KOPT-K1 (cell line): Measurements from ENCODE around the gene USP24.

Source experiments
- H3K27ac ChIP-seq: fragments of 200-600 bp; sonication (generic); 2 replicates; pipeline ENCODE4 v1.5.1; 2016; ENCODE audit warnings: antibody characterized with exemption, mild to moderate bottlenecking, low read depth, low read length; ENCODE audit not compliant: poor library complexity, severe bottlenecking
- H3K36me3 ChIP-seq: fragments of 200-600 bp; sonication (generic); 2 replicates; pipeline ENCODE4 v1.5.1; 2017; ENCODE audit warnings: antibody characterized with exemption, mild to moderate bottlenecking, low read length, moderate library complexity; ENCODE audit not compliant: insufficient read depth
- H3K9me3 ChIP-seq: fragments of 200-600 bp; sonication (generic); 2 replicates; pipeline ENCODE4 v1.5.1; 2017; ENCODE audit warnings: antibody characterized with exemption, low read length, mild to moderate bottlenecking; ENCODE audit not compliant: insufficient read depth, poor library complexity, severe bottlenecking

USP24 gene

DNA sequence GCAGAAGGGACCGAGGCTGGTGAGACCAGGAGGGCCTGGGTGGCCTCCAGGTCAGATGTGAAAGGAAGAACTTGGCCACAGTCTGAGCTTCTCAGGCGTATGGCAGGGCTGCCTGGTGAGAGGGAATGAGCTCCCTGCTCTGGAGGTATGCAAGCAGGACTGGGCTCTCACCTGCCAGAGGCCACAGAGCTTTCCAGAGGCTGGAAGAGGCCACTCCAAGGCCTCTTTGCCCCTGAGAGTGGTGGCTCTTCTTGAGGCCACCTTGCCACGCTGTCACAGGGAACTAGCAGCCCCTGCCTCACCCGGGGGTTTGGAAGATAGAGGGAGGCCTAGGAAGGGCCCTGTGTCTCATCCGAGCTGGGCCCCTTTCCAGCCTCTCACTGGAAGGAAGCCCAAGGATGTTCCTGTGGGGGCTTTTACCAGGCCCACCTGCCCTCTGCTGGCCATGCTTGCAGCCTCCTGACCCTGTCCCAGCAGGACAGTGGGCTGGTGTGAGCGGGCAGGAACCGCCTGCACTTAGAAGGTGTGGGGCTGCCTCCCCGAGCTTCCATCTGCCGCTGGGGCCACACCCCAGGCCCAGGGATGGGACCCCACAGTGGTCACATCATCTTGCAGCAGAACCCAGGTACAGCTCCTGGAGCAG lies 165.8 kb downstream of the USP24 start:
- Histone ChIP-seq H3K27ac (no peak overlapping the region), H3K9me3 (no peaks in the 10 kb centered on the region), H3K36me3 (no peaks in the 10 kb centered on the region)

DNA sequence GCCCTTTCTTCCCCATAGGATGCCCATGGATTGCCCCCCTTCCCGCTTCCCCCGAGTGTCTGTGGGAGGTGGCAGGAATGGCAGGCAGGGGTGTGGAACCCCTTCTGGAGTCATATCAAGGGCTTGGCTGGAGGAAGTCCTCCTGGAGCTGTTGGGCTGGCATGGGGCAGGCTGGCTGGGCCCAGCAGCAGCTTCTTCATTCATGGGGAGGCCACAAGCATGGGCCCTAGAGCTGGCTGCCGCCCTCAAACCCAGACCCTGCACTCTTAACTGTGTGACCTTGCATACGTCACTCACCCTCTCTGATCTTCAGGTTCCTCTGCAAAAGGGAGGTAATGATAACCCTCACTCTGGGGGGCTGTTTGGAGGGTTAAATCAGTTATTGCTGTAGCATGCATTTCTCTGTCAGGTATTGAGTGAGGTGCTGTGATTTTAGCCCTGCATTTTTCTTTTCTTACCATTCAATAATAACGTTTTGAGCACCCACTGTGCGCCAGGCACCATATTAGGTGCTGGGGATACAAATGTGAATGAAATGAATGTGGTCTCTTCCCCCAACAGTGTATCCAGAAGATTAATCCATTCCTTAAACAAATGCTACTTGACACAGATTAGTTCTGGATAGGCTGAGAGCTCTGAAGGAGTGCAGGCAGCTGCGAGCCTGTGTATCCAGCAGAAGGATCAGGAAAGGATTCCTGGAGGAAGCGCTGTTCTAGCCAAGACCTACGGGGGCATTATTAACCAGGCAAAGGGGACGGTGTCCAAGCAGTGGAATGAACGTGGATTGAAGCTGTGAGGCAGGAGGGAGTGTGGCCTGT lies 166.5 kb downstream of the USP24 start:
- H3K27ac ChIP-seq, result no peak overlapping the region
- no peaks in the 10 kb centered on the region for H3K9me3 ChIP-seq
- H3K36me3 ChIP-seq, result no peaks in the 10 kb centered on the region

DNA sequence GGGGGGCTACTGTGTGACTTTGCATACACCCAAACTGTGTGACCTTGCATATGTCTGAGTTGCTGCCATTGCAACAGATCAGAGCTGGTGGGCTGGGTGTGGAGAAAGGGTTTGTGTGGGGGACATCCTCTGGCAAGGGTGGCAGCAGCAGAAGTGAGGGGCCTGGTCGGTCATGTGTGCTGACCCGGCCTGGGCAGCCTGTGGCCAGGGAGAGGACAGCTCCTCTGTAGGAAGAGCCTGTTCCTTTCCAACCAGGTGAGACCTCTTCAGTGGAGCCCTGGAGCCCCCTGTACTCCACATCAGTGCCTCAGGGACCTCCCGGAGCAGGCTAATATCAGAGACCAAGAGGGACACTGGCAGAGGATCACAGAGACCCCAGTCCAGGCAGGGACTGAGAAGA lies 167.6 kb downstream of the USP24 start:
- Histone ChIP-seq H3K9me3 (no peaks in the 10 kb centered on the region), H3K27ac (no peak overlapping the region), H3K36me3 (no peaks in the 10 kb centered on the region)

DNA sequence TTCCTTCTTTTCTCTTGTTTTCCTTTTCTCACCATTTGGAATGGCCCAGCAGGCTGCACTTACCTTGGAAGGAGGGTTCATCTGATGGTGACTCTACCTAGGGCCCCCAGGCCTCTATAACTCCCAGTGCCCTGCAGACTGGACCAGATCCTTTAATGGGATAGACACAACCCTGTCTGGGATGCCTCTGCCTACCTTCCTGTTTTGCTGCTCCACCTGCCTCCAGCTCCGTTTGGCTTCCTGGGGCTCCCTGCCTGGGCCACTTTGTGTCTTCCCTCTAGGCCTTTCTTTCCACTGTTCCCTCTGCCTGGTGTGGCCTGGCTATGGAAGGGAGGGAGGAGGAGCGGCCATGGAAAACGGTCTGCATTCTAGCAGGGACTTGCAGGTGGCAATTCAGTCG lies 168.3 kb downstream of the USP24 start:
- no peaks in the 10 kb centered on the region for H3K9me3 ChIP-seq
- H3K27ac ChIP-seq, result no peak overlapping the region
- no peaks in the 10 kb centered on the region for H3K36me3 ChIP-seq

DNA sequence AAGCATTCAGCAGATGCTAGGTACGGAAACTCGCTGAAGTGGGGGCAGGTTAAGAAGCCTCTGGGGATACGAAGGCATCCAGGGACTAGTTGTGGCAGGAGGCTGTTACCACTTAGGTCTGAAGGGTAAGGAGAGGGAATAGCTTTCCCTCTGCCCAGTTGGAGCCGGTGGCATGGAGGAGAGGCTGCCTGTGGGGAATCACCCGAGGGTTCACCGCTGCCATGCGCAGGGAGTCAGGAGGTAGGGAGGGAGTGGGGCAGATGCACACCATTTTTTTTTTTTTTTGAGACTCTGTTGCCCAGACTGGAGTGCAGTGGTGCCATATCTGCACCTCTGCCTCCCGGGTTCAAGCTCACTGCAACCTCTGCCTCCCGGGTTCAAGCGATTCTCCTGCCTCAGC lies 169.7 kb downstream of the USP24 start:
- Histone ChIP-seq H3K9me3 (no peaks in the 10 kb centered on the region), H3K36me3 (no peaks in the 10 kb centered on the region), H3K27ac (no peak overlapping the region)

DNA sequence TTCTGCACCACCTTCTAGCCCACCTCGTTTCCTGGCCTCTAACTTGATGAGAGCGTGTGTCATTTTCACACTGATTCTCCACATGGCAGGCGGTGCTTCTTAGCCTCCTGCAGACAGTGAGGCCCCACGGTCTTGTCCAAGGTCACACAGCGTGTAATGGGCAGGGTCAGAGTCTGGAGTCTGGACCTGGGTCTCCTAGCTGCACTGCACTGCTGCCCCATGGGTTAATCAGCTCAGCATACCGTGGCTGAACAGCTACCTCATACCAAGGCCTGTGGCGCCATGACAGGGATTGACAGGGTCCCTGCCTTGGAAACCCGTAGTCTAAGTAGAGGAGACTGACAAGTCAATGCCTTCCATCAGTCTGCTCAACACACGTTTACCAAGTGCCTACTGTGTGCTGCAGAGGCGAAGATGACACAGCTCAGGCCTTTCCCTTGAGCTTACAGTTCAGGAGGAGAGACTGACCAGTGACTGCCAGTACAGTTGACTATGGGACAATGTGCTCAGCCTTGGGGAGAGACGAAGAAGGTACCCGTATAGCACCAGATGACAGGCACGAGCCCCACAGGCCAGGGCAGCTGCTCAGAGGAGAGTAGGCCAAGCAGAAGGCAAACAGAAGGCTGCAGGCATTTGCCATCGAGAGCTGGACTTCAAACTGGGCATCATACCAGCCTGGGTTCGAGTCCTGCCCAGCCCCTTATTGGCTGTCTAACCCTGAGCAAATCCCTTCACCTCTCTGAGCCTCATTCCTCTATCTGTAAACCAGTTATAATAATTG lies 170.4 kb downstream of the USP24 start:
- Histone ChIP-seq H3K9me3 (no peaks in the 10 kb centered on the region), H3K36me3 (no peaks in the 10 kb centered on the region), H3K27ac (no peak overlapping the region)

DNA sequence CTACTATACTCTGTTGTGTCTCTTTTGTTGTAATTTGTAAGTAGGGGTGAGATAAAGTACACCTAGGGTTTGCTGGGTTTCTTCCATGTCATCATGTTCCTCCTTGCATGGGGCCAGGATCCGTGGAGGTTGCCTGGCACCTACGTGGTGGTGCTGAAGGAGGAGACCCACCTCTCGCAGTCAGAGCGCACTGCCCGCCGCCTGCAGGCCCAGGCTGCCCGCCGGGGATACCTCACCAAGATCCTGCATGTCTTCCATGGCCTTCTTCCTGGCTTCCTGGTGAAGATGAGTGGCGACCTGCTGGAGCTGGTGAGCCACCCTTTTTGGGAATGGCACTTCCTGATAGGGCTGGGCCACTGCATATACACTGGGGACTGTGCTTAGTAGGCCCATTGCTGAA lies 171.4 kb downstream of the USP24 start:
- no peaks in the 10 kb centered on the region for H3K9me3 ChIP-seq
- H3K36me3 ChIP-seq, result no peaks in the 10 kb centered on the region
- H3K27ac ChIP-seq, result no peak overlapping the region

DNA sequence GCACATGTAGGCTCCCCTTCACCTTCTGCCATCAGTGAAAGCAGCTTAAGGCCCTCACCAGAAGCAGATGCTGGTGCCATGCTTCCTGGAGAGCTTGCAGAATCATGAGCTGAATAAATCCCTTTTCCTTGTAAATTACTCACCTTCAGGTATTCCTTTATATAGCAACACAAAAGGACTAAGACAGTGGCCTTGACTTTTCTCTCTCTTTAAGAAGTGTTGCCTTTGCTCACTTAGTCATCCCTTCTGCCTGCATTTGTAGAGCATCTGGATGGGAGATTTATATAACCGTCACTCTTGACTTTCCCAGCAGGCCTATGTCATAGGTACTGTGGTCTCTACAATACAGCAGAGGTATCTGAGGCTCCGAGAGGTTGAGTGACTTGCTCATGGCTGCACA lies 172.2 kb downstream of the USP24 start:
- H3K9me3 ChIP-seq, result no peaks in the 10 kb centered on the region
- no peak overlapping the region for H3K27ac ChIP-seq

DNA sequence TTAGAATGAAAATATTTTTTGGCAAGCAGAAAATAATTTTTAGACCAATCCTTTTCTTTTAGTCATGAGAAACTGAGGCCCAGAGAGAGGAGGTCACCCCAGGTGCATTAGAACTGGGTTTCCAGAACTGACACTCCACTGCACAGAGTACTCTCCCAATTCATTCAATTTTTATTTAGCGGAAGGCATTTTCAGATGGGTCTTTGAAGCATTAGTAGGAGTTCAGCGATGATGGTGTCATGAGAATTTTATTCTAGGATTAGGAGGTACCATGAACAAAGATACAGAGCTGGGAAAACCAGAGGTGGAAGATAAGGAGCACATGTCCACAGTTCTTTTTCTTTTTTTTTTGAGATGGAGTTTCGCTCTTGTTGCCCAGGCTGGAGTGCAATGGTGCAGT lies 173.6 kb downstream of the USP24 start:
- Histone ChIP-seq H3K9me3 (no peaks in the 10 kb centered on the region), H3K27ac (no peak overlapping the region), H3K36me3 (no peaks in the 10 kb centered on the region)

More for the DNA sequence above, 172.2 kb downstream of the USP24 start:
- no peaks in the 10 kb centered on the region for H3K36me3 ChIP-seq

DNA sequence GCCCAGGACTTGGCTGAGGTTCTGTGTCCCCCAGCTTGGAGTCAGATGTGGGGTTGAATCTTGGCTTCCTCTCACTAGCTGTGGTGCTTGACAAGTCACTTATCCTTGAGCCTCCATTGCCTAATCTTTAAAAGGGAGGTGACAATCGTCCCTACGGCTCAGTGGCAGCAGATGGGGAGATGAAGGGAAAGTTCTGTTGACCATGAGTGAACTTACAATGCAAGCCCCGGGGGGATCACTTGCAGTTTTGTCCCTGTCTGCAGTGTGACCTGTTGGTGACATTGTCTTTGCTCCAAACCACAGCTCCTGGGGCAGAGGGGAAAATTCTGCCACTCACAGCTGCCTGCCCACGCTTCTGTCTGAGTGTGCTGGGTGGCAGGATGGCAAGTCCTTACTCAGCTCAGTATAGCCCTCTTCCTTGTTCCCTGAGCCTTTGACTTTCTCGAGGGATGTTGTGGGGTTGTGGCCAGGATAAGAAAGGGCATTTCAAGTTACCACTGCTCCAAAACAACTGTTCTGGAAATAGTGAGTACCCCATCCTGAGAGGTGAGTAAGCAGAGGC lies 174.2 kb downstream of the USP24 start:
- no peaks in the 10 kb centered on the region for H3K36me3 ChIP-seq
- H3K9me3 ChIP-seq, result no peaks in the 10 kb centered on the region
- H3K27ac ChIP-seq, result no peak overlapping the region

DNA sequence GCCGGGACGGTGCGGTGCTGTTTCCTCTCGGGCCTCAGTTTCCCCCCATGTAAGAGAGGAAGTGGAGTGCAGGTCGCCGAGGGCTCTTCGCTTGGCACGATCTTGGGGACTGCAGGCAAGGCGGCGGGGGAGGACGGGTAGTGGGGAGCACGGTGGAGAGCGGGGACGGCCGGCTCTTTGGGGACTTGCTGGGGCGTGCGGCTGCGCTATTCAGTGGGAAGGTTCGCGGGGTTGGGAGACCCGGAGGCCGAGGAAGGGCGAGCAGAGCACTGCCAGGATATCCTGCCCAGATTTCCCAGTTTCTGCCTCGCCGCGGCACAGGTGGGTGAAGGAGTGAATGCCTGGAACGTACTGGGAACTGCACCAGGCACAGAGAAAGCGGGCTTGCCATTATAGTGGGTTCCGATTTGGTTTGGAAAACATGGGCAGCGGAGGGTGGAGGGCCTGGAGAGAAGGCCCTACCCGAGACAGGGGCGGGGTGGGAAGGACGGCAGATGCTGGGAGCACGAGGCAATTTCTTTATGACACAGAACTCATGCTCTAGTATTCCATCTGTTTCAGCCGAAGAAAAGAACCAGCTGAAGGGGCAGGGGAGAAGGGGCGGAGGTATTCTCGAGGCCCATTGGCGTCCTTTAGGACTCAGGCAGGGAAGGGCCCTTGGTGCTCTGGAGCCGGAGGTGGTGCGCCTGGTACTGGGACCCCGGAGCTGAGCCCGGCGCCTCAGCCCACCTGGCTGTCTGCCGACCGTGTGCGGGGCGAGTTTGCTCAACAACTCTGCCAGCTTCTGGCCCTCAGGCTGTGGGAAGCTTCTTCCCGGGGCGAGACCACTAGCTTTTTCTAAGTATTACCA lies 174.9 kb downstream of the USP24 start:
- no peaks in the 10 kb centered on the region for H3K36me3 ChIP-seq
- no peak overlapping the region for H3K27ac ChIP-seq
- H3K9me3 ChIP-seq, result no peaks in the 10 kb centered on the region

DNA sequence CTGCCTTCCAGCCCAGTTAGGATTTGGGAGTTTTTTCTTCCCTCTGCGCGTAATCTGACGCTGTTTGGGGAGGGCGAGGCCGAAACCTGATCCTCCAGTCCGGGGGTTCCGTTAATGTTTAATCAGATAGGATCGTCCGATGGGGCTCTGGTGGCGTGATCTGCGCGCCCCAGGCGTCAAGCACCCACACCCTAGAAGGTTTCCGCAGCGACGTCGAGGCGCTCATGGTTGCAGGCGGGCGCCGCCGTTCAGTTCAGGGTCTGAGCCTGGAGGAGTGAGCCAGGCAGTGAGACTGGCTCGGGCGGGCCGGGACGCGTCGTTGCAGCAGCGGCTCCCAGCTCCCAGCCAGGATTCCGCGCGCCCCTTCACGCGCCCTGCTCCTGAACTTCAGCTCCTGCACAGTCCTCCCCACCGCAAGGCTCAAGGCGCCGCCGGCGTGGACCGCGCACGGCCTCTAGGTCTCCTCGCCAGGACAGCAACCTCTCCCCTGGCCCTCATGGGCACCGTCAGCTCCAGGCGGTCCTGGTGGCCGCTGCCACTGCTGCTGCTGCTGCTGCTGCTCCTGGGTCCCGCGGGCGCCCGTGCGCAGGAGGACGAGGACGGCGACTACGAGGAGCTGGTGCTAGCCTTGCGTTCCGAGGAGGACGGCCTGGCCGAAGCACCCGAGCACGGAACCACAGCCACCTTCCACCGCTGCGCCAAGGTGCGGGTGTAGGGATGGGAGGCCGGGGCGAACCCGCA lies 175.7 kb downstream of the USP24 start, which contains the start of gene PCSK9:
Gene PCSK9, plus strand, starts transcription at position 207 of the 741 bp plus-strand sequence. Its CDS starts 290 bp downstream, at position 497.
- no peak within 1 kb of the TSS for H3K27ac ChIP-seq
- no peaks in the 10 kb centered on the region for H3K36me3 ChIP-seq
- H3K9me3 ChIP-seq, result no peaks in the 10 kb centered on the region

DNA sequence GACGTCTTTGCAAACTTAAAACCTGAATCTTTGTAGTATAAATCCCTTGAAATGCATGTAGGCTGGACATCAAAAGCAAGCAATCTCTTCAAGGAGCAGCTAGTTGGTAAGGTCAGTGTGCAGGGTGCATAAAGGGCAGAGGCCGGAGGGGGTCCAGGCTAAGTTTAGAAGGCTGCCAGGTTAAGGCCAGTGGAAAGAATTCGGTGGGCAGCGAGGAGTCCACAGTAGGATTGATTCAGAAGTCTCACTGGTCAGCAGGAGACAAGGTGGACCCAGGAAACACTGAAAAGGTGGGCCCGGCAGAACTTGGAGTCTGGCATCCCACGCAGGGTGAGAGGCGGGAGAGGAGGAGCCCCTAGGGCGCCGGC lies 176.2 kb downstream of the USP24 start:
- Histone ChIP-seq H3K9me3 (no peaks in the 10 kb centered on the region), H3K27ac (no peak overlapping the region)

DNA sequence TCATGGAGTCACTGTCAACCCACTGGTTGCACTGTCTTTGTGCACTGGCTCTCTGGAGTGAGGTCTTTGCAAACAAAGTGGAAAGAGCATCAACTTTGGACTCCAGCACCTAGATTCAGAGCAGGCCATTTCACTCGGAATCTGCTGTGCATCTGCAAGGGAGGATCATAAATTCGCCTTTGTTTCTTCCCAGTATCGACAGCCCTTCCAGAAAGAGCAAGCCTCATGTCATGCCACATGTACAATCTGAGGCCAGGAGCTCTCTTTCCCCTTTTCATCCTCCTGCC lies 176.7 kb downstream of the USP24 start:
- H3K36me3 ChIP-seq, result no peaks in the 10 kb centered on the region
- no peak overlapping the region for H3K27ac ChIP-seq
- H3K9me3 ChIP-seq, result no peaks in the 10 kb centered on the region

More for the DNA sequence above, 176.2 kb downstream of the USP24 start:
- no peaks in the 10 kb centered on the region for H3K36me3 ChIP-seq
